Upper lobe of left lung (tissue), 4 donors: ENCODE results near the gene KRTAP9-9.

Experiments used
- CTCF ChIP-seq, 6 experiments: fragments of 450-650 bp in 4 of 6; fragments of 200-600 bp in 2 of 6; sonication (generic) in 2 of 6; IDR thresholded peaks; one replicate each; pipeline ENCODE4 v1.5.1; 2016 to 2019; ENCODE audit warnings: antibody characterized with exemption in 6 of 6
- EP300 ChIP-seq, 4 donors: sonication (generic); formaldehyde crosslinking; IDR thresholded peaks; one replicate each; pipeline ENCODE4 v1.5.1; 2017; ENCODE audit warnings: antibody characterized with exemption in 4 of 4, control low read depth in 2 of 4
- POLR2A ChIP-seq, 4 donors: fragments of 450-650 bp; IDR thresholded peaks; one replicate each; pipeline ENCODE4 v1.5.1; 2016 to 2017; ENCODE audit warnings: antibody characterized with exemption in 4 of 4, mild to moderate bottlenecking in 2 of 4
- POLR2AphosphoS5 ChIP-seq, 2 donors: sonication (generic); formaldehyde crosslinking; IDR thresholded peaks; one replicate each; pipeline ENCODE4 v1.5.1; 2017; ENCODE audit warnings: antibody characterized with exemption in 2 of 2

DNA sequence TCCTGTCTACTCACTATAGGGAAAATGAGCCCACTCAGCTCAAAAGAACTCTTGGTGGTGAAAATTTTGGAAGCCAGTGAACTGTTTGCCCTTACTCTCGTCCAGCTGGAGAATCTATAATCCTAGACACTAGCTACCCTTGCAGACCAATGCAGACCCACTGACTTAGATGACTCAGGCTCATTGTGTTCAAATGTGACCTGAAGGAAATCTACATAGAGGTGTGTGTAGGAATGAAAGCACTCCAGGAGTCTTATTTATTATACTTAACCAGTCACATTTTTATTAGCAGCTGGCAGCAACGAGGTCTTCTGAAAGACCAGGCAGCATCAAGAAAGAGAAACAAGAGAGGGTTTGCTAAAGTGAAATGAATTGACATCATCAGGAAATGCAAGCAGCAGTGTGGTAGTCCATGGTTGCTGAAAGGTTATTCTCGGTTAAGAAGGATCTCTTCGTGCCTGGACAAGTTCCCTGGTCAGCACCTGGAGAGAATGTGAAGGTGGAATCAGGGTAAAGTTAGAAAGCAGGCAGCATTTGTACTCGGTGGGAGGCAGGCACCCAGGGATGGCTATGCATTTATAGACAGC, 46.1 kb downstream of the KRTAP9-9 start:
- TF ChIP-seq POLR2A (IDR thresholded peaks at IDR 0.05) (no peak), CTCF (IDR thresholded peaks at IDR 0.05) (no peak), EP300 (IDR thresholded peaks at IDR 0.05) (no peak), POLR2AphosphoS5 (IDR thresholded peaks at IDR 0.05) (no peak)
